MCF 10A (cell line): ENCODE measurements around the gene TIAM2. TPM values are rescaled to one million over a fixed set of nuclear protein-coding genes. Genes with fewer than 3 reads are reported as not detected.
A peak's percentile ranks its signal among the peaks of the same experiment; 100 is the strongest.

Experiments used
- BruUV-seq: library from RNA; stranded (reverse); fragments of 400-500 nt; replicated peaks from 2 replicates; lab custom pipeline; 2021; lab: Mats Ljungman, UMichigan
- CTCF ChIA-PET: fragments of 300-600 bp; sonication (Branson Sonifier 250); formaldehyde crosslinking; extraction: SDS; loops from one replicate; lab custom pipeline; 2021; ENCODE audit warnings: antibody characterized with exemption, inconsistent platforms; lab: Yijun Ruan, JAX
- POLR2A ChIA-PET: fragments of 300-600, 350-650 bp; sonication (Branson Sonifier 250); formaldehyde crosslinking; extraction: SDS; loops from one replicate; lab custom pipeline; 2020; ENCODE audit warnings: antibody characterized with exemption, inconsistent platforms; lab: Yijun Ruan, JAX
- DNase-seq: peaks from one replicate; pipeline ENCODE4 v3.0.0-alpha.2; 2018; ENCODE audit not compliant: unreplicated experiment
- H3K27ac Mint-ChIP-seq: one replicate; pipeline ENCODE4 v1.8.0; 2022; ENCODE audit warnings: mild to moderate bottlenecking, low read depth, mixed read lengths; ENCODE audit not compliant: unreplicated experiment
- H3K27me3 Mint-ChIP-seq: one replicate; pipeline ENCODE4 v1.8.0; 2022; ENCODE audit warnings: mixed read lengths; ENCODE audit not compliant: insufficient read depth, unreplicated experiment
- H3K36me3 Mint-ChIP-seq: one replicate; pipeline ENCODE4 v1.8.0; 2022; ENCODE audit warnings: mild to moderate bottlenecking, moderate library complexity, mixed read lengths; ENCODE audit not compliant: insufficient read depth, unreplicated experiment
- H3K4me1 Mint-ChIP-seq: one replicate; pipeline ENCODE4 v1.8.0; 2022; ENCODE audit warnings: mixed read lengths; ENCODE audit not compliant: insufficient read depth, unreplicated experiment
- H3K4me3 Mint-ChIP-seq: one replicate; pipeline ENCODE4 v1.8.0; 2022; ENCODE audit warnings: mild to moderate bottlenecking, moderate library complexity, mixed read lengths; ENCODE audit not compliant: unreplicated experiment
- H3K9me3 Mint-ChIP-seq: one replicate; pipeline ENCODE4 v1.8.0; 2022; ENCODE audit warnings: mixed read lengths; ENCODE audit not compliant: unreplicated experiment
- CTCF ChIP-seq: fragments of 200-600 bp; IDR thresholded peaks from one replicate; pipeline ENCODE4 v1.8.0; 2022; ENCODE audit warnings: antibody characterized with exemption, mild to moderate bottlenecking; ENCODE audit not compliant: unreplicated experiment
- intact Hi-C: fragments of 100-400 bp; cut with micrococcal nuclease; formaldehyde crosslinking; loops from 2 replicates; pipeline ENCODE4 v1.14.1; 2022
- total RNA-seq: library from RNA; stranded (reverse); gene quantifications from 2 replicates; pipeline ENCODE4 v1.2.3, GENCODE V29; 2022

The TIAM2 gene
- total RNA-seq, 1 experiment from 2014 or later: 3.1 TPM

GRCh38 chr6:155022721-155023120 lies 27.6 kb downstream of the TIAM2 start:
- intact Hi-C loops: no loop called here
- Mint-ChIP-seq H3K4me1 (peaks cover 14% of the 10 kb centered on the region), H3K9me3 (no peaks in the 10 kb centered on the region), H3K27me3 (no peaks in the 10 kb centered on the region), H3K4me3 (no peak overlapping the region), H3K27ac (no peak overlapping the region), H3K36me3 (no peaks in the 10 kb centered on the region)
- no peak for TF ChIP-seq CTCF
- CTCF ChIA-PET: no interaction called here
- BruUV-seq: no TSS peak
- no peak for DNase-seq
- POLR2A ChIA-PET: no interaction called here

DNA sequence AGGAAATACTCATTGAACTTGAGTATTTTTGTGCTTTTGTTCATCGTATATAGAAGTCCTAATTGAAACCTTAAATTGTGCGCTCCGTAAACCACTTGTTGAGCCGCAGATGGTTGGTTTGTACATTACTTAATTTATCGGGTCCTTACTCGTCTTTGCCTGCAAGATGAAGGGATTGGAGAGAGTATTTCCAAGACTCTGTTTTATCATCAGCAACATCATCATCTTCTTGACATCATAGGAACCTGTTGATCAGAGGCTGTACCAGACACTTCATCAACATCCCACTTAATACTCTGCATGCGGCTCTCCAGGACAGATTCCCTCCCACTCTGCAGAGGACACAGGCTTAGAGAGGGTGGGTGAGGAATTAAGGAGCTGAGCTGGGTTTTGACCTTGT lies 28.6 kb downstream of the TIAM2 start:
- DNase-seq: no peak
- CTCF ChIA-PET: no interaction called here
- Mint-ChIP-seq H3K27me3 (no peaks in the 10 kb centered on the region), H3K9me3 (no peaks in the 10 kb centered on the region), H3K4me3 (no peak overlapping the region), H3K36me3 (no peaks in the 10 kb centered on the region), H3K27ac (no peak overlapping the region), H3K4me1 (peaks cover 14% of the 10 kb centered on the region)
- BruUV-seq: no TSS peak
- POLR2A ChIA-PET: no interaction called here
- no peak for TF ChIP-seq CTCF
- intact Hi-C loops: no loop called here

- CTCF ChIA-PET: interaction anchor here (0.6 to 0.7 kb wide), 2 partner anchors 35 to 97 kb away, joined by 3 read pairs; no protein-coding TSS in a partner anchor
- no peak for TF ChIP-seq CTCF
- intact Hi-C loops: no loop called here
- peaks cover 14% of the 10 kb centered on the region for H3K4me1 Mint-ChIP-seq
- BruUV-seq: no TSS peak
- H3K27me3 Mint-ChIP-seq: no peaks in the 10 kb centered on the region
- POLR2A ChIA-PET: interaction anchor here (0.6 to 0.9 kb wide), 2 partner anchors 146 to 399 kb away, joined by 3 read pairs; no protein-coding TSS in a partner anchor
- H3K4me3 Mint-ChIP-seq: no peak overlapping the region
- DNase-seq: no peak
- H3K27ac Mint-ChIP-seq: no peak overlapping the region
- no peaks in the 10 kb centered on the region for H3K36me3 Mint-ChIP-seq
- H3K9me3 Mint-ChIP-seq: no peaks in the 10 kb centered on the region
Measured at GRCh38 chr6:155024391-155025027, 29.4 kb downstream of the TIAM2 start.

DNA sequence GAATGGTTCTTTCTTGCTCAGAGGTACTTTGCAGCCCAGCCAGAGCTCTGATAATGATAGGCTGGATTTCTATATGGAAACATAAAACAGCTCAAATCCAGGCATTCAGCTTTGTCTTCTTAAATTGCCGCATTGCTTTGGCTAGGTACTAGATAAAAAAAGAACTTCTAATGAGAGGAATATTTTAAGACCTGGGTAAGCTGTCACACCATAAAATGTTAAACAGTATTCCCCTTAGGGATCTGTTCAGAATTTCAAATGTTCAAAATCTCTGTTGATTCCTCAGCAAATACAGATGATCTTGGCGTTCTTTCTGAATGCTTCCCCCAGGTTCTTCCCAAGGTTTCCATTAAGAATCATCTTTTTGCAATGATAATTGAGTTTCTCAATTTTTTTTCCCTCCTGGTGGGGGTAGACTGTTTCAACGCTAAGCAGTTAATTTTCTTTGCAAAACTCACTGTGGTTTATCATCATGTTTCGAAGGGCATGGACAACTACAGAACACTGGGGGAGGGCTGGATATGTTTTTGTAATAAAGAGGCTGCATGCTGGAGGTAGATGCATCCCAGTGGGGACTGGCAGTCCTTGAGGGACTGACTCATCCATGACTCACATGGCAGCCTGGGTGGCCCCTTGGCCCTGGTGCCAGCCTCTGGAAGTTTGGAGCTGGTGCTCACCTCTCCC lies 31.0 kb downstream of the TIAM2 start:
- H3K27ac Mint-ChIP-seq: no peak overlapping the region

More for the DNA sequence above, 31.0 kb downstream of the TIAM2 start:
- intact Hi-C loops: no loop called here
- peak; percentile 97 for DNase-seq
- no peak for TF ChIP-seq CTCF
- no peaks in the 10 kb centered on the region for H3K36me3 Mint-ChIP-seq
- peak overlapping the region; percentile 9 for H3K4me3 Mint-ChIP-seq
- H3K9me3 Mint-ChIP-seq: no peaks in the 10 kb centered on the region
- H3K27me3 Mint-ChIP-seq: no peaks in the 10 kb centered on the region
- ChIA-PET CTCF (no interaction called here), POLR2A (interaction anchor here (0.7 to 1.2 kb wide), 3 partner anchors 93 to 122 kb away, joined by 3 to 4 read pairs (median 3); no protein-coding TSS in a partner anchor)
- peaks cover 19% of the 10 kb centered on the region for H3K4me1 Mint-ChIP-seq
- BruUV-seq: no TSS peak
